Adrenal gland (tissue), 12 donors: Measurements from ENCODE around the gene OPN1MW3. TPM values are rescaled to one million over a fixed set of nuclear protein-coding genes. Genes with fewer than 3 reads are reported as not detected.

Experiments
- DNase-seq, 7 donors: peaks; one replicate each; pipeline ENCODE4 v3.0.0-alpha.2; 2019 to 2020
- H3K27ac ChIP-seq, 5 donors: fragments of 200-600 bp; sonication (generic) in 4 of 5; 1 replicate in 3 of 5; 2 replicates in 2 of 5; pipeline versions ENCODE4 v1.5.1 to v1.8.0; 2016 to 2020; ENCODE audit warnings: mild to moderate bottlenecking in 1 of 5
- H3K27me3 ChIP-seq: fragments of 200-600 bp; 2 replicates; pipeline ENCODE4 v1.8.0; 2021
- H3K36me3 ChIP-seq, 2 donors: fragments of 200-600 bp; replicated peaks in 1 of 2; 1 replicate in 1 of 2; 2 replicates in 1 of 2; pipeline versions ENCODE4 v1.5.1 to v1.8.0; 2018 to 2022
- H3K4me1 ChIP-seq, 2 donors: fragments of 200-600 bp; replicated peaks in 1 of 2; 1 replicate in 1 of 2; 2 replicates in 1 of 2; pipeline versions ENCODE4 v1.5.1 to v1.8.0; 2018 to 2021
- H3K4me3 ChIP-seq, 4 donors: fragments of 200-600 bp; sonication (generic) in 3 of 4; one replicate each; pipeline ENCODE4 v1.5.1; 2016 to 2018
- H3K9me3 ChIP-seq, 3 donors: fragments of 200-600 bp; sonication (generic) in 1 of 3; replicated peaks in 1 of 3; 1 replicate in 2 of 3; 2 replicates in 1 of 3; pipeline versions ENCODE4 v1.5.1 to v1.8.0; 2016 to 2021
- POLR2A ChIP-seq, 2 donors: fragments of 450-650 bp; IDR thresholded peaks; one replicate each; pipeline ENCODE4 v1.6.1; 2017; ENCODE audit warnings: antibody characterized with exemption in 2 of 2, mild to moderate bottlenecking in 2 of 2, moderate library complexity in 1 of 2
- WGBS, 4 donors: extraction: QIAGEN DNeasy Blood & Tissue Kit in 2 of 4; methylation state at CpG; one replicate each; pipeline versions ENCODE4 v1.1.5 to v1.1.7; 2013 to 2017; 5-methylcytosine and 5-hydroxymethylcytosine counted together
- intact Hi-C, 2 donors: fragments of 100-400 bp; cut with DNase I; formaldehyde crosslinking; loops; one replicate each; pipeline versions ENCODE4 v1.14.1 to v1.15.0; 2022 to 2023
- polyA plus RNA-seq, 3 donors: library from polyadenylated mRNA; stranded (reverse); fragments of 200-250 nt in 2 of 3; fragments of 350-450 nt in 1 of 3; fragmentation: Illumina TruSeq in 1 of 3; extraction: RNeasy Lipid Tissue Mini Kit (QIAGEN cat#74804) in 1 of 3; gene quantifications; one replicate each; pipeline ENCODE4 v1.2.3, GENCODE V29; 2013 to 2014
- total RNA-seq, 9 donors: library from RNA; depleted of rRNA in 4 of 9; stranded (reverse); fragments of >200 nt in 4 of 9; fragments of 120-200 nt in 1 of 9; fragmentation: NEBNext Ultra II Directional in 1 of 9; extraction: Animal tissue kit (Norgen Biotek cat#: 25700) in 1 of 9; gene quantifications; one replicate each; pipeline versions ENCODE4 v1.1.0 to v1.2.4, GENCODE V29; 2013 to 2023
- TF ChIP-seq, protein P1 (sequence below), 6 experiments: fragments of 450-650 bp in 4 of 6; fragments of 200-600 bp in 2 of 6; sonication (generic) in 1 of 6; IDR thresholded peaks; 1 replicate in 5 of 6; 2 replicates in 1 of 6; pipeline versions ENCODE4 v1.5.1 to v1.8.0; 2016 to 2021; ENCODE audit warnings: antibody characterized with exemption in 6 of 6, mild to moderate bottlenecking in 2 of 6, moderate library complexity in 1 of 6
- donor health status: healthy with polysubstance abuse.
- donor health status: Bipolar disorder and iron deficiency.
- donor health status: DM: yes; HTN: yes; CAD: no.
- donor health status: DM: no; HTN: no; CAD: no.
- donor health status: DM: no; HTN: no; CAD: no.
- donor health status: DM: yes; HTN: yes; CAD: no.

The OPN1MW3 gene
- total and polyA plus RNA-seq, 12 donors: not detected

DNA sequence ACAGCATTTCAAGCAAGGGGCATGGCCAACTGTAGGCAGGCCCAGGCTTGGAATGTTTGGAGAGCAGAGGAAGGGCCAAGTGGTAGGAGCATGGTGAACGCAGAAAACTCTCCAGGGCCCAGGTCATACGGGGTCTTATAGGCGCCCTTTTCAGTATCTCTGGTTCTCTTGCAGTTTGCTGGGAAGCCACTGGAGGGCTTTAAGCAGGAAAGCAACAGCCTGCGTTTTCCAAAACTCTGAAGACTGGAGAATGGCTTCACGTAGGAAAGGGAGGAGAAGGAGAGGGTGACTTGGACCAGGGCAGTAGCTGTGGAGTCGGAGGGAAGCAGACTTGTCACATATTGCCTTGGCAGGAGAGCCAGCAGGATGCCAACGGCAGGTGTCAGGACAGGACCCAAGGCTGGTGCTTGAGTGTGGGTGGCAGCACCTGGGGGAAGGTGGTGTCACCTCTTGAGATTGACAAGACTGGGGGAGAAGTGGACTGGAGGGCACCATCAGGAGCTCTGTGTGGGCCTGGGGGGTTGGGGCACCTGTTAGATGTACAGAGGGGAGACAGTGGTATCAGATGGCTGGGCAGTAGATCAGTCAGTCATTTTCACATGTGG, 60.1 kb downstream of the OPN1MW3 start:
- WGBS, 4 donors: 11 to 38% (median 22%) methylated on average over 5 to 7 of the region's 7 CpGs
- Histone ChIP-seq H3K27me3 (peaks cover 22% of the 10 kb centered on the region), H3K9me3 (no peaks in the 10 kb centered on the region), H3K4me3 (no peak overlapping the region), H3K4me1 (no peaks in the 10 kb centered on the region), H3K36me3 (no peaks in the 10 kb centered on the region), H3K27ac (no peak overlapping the region)
- intact Hi-C loops: no loop called here
- peak in 2 of 7 donors; percentile 38 to 39 for DNase-seq
- TF ChIP-seq, protein P1, sequence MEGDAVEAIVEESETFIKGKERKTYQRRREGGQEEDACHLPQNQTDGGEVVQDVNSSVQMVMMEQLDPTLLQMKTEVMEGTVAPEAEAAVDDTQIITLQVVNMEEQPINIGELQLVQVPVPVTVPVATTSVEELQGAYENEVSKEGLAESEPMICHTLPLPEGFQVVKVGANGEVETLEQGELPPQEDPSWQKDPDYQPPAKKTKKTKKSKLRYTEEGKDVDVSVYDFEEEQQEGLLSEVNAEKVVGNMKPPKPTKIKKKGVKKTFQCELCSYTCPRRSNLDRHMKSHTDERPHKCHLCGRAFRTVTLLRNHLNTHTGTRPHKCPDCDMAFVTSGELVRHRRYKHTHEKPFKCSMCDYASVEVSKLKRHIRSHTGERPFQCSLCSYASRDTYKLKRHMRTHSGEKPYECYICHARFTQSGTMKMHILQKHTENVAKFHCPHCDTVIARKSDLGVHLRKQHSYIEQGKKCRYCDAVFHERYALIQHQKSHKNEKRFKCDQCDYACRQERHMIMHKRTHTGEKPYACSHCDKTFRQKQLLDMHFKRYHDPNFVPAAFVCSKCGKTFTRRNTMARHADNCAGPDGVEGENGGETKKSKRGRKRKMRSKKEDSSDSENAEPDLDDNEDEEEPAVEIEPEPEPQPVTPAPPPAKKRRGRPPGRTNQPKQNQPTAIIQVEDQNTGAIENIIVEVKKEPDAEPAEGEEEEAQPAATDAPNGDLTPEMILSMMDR (IDR thresholded peaks at IDR 0.05): peak; percentile 17 to 51 (median 44)
- TF ChIP-seq POLR2A (IDR thresholded peaks at IDR 0.05): no peak

DNA sequence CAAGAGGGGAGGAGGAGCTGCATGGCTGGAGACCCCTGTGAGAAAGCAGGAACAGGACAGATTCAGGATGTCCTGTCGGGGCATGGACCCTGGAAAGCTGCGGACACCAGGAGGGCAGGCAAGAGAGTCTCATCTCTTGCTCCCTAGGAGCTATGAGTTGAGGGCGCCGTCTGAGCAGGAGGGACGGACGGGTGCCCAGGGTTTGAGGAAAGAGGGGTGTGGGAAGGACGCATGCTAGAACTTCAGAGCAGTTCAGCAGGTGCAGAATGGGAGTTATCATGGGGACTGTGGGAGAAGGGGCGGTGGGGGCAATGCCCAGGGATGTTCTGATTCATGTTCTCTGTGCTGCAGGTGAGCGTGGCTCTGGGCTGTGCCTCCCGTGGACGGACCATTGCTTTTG, 63.0 kb downstream of the OPN1MW3 start:
- Histone ChIP-seq H3K27me3 (peaks cover 28% of the 10 kb centered on the region), H3K36me3 (no peaks in the 10 kb centered on the region), H3K4me3 (no peak overlapping the region), H3K4me1 (no peaks in the 10 kb centered on the region), H3K9me3 (no peaks in the 10 kb centered on the region), H3K27ac (no peak overlapping the region)
- 74 to 87% (median 81%) methylated on average over 3 to 11 of the region's 11 CpGs for WGBS, 4 donors
- intact Hi-C loops: no loop called here
- DNase-seq: no peak
- TF ChIP-seq POLR2A (IDR thresholded peaks at IDR 0.05): no peak
- TF ChIP-seq, protein P1 (IDR thresholded peaks at IDR 0.05): no peak

Other genes starting within 250 kb of the OPN1MW3 start
- 100 to 1,000 TPM in 4 of 9 donors, 10 to 100 TPM in 5; 48.2 to 142 (median 98.0) TPM for gene IRAK1, start 237.7 kb upstream of the OPN1MW3 start, total RNA-seq
- 10 to 100 TPM; 36.9 to 70.1 (median 63.4) TPM for gene IRAK1, start 237.7 kb upstream of the OPN1MW3 start, polyA plus RNA-seq
- 10 to 100 TPM; 16.9 to 67.7 (median 60.2) TPM for gene MECP2, start 159.9 kb upstream of the OPN1MW3 start, total RNA-seq
- 10 to 100 TPM; 23.3 to 28.6 (median 24.5) TPM for gene MECP2, start 159.9 kb upstream of the OPN1MW3 start, polyA plus RNA-seq
- not detected for gene OPN1LW, start 113.3 kb upstream of the OPN1MW3 start, total RNA-seq
- gene OPN1LW, start 113.3 kb upstream of the OPN1MW3 start, polyA plus RNA-seq: not detected
- not detected for gene OPN1MW, start 75.0 kb upstream of the OPN1MW3 start, total RNA-seq
- gene OPN1MW, start 75.0 kb upstream of the OPN1MW3 start, polyA plus RNA-seq: not detected
- not detected for gene OPN1MW2, start 37.8 kb upstream of the OPN1MW3 start, total RNA-seq
- gene OPN1MW2, start 37.8 kb upstream of the OPN1MW3 start, polyA plus RNA-seq: not detected
- gene TEX28, start 37.5 kb downstream of the OPN1MW3 start, total RNA-seq: under 1 TPM in 1 of 9 donors, not detected in 8; 0.18 TPM
- under 1 TPM in 1 of 3 donors, not detected in 2; 0.07 TPM for gene TEX28, start 37.5 kb downstream of the OPN1MW3 start, polyA plus RNA-seq
- gene TKTL1, start 38.2 kb downstream of the OPN1MW3 start, total RNA-seq: 1 to 10 TPM in 1 of 9 donors, under 1 TPM in 4, not detected in 4; 0.16 to 1.1 (median 0.56) TPM
- gene TKTL1, start 38.2 kb downstream of the OPN1MW3 start, polyA plus RNA-seq: under 1 TPM in 1 of 3 donors, not detected in 2; 0.31 TPM
- gene FLNA, start 117.1 kb downstream of the OPN1MW3 start, total RNA-seq: 100 to 1,000 TPM in 8 of 9 donors, 10 to 100 TPM in 1; 57.0 to 979 (median 499) TPM
- 100 to 1,000 TPM; 169 to 861 (median 612) TPM for gene FLNA, start 117.1 kb downstream of the OPN1MW3 start, polyA plus RNA-seq
- gene EMD, start 121.7 kb downstream of the OPN1MW3 start, total RNA-seq: 10 to 100 TPM in 8 of 9 donors, 1 to 10 TPM in 1; 7.7 to 82.7 (median 46.5) TPM
- 10 to 100 TPM; 75.9 to 95.2 (median 79.1) TPM for gene EMD, start 121.7 kb downstream of the OPN1MW3 start, polyA plus RNA-seq
- 1,000 to 10,000 TPM in 8 of 9 donors, 100 to 1,000 TPM in 1; 626 to 5,287 (median 2,456) TPM for gene RPL10, start 140.8 kb downstream of the OPN1MW3 start, total RNA-seq
- 1,000 to 10,000 TPM; 1,725 to 3,645 (median 2,430) TPM for gene RPL10, start 140.8 kb downstream of the OPN1MW3 start, polyA plus RNA-seq
- gene DNASE1L1, start 151.7 kb downstream of the OPN1MW3 start, total RNA-seq: 100 to 1,000 TPM in 1 of 9 donors, 10 to 100 TPM in 7, 1 to 10 TPM in 1; 9.3 to 101 (median 47.8) TPM
- 10 to 100 TPM; 17.2 to 48.0 (median 42.7) TPM for gene DNASE1L1, start 151.7 kb downstream of the OPN1MW3 start, polyA plus RNA-seq
- gene TAFAZZIN, start 154.0 kb downstream of the OPN1MW3 start, total RNA-seq: 10 to 100 TPM; 15.0 to 47.1 (median 26.4) TPM
- gene TAFAZZIN, start 154.0 kb downstream of the OPN1MW3 start, polyA plus RNA-seq: 100 to 1,000 TPM in 2 of 3 donors, 1 to 10 TPM in 1; 8.6 to 142 (median 103) TPM
- 100 to 1,000 TPM in 6 of 9 donors, 10 to 100 TPM in 3; 68.8 to 170 (median 135) TPM for gene ATP6AP1, start 171.1 kb downstream of the OPN1MW3 start, total RNA-seq
- gene ATP6AP1, start 171.1 kb downstream of the OPN1MW3 start, polyA plus RNA-seq: 100 to 1,000 TPM in 1 of 3 donors, 10 to 100 TPM in 2; 55.4 to 133 (median 56.8) TPM
- gene GDI1, start 179.6 kb downstream of the OPN1MW3 start, total RNA-seq: 100 to 1,000 TPM in 8 of 9 donors, 10 to 100 TPM in 1; 85.6 to 142 (median 112) TPM
- gene GDI1, start 179.6 kb downstream of the OPN1MW3 start, polyA plus RNA-seq: 100 to 1,000 TPM; 155 to 287 (median 216) TPM
- gene FAM50A, start 186.6 kb downstream of the OPN1MW3 start, total RNA-seq: 10 to 100 TPM; 25.1 to 74.5 (median 51.1) TPM
- 100 to 1,000 TPM; 104 to 451 (median 241) TPM for gene FAM50A, start 186.6 kb downstream of the OPN1MW3 start, polyA plus RNA-seq
- 10 to 100 TPM in 7 of 9 donors, 1 to 10 TPM in 2; 2.1 to 46.3 (median 12.1) TPM for gene PLXNA3, start 200.7 kb downstream of the OPN1MW3 start, total RNA-seq
- 10 to 100 TPM; 22.3 to 83.6 (median 27.4) TPM for gene PLXNA3, start 200.7 kb downstream of the OPN1MW3 start, polyA plus RNA-seq
- gene LAGE3, start 221.7 kb downstream of the OPN1MW3 start, total RNA-seq: 100 to 1,000 TPM in 1 of 9 donors, 10 to 100 TPM in 8; 22.5 to 101 (median 52.6) TPM
- gene LAGE3, start 221.7 kb downstream of the OPN1MW3 start, polyA plus RNA-seq: 10 to 100 TPM; 11.3 to 24.0 (median 12.0) TPM
- gene UBL4A, start 229.0 kb downstream of the OPN1MW3 start, total RNA-seq: 10 to 100 TPM; 36.4 to 95.6 (median 56.3) TPM
- 10 to 100 TPM; 18.3 to 31.1 (median 23.6) TPM for gene UBL4A, start 229.0 kb downstream of the OPN1MW3 start, polyA plus RNA-seq
- gene SLC10A3, start 233.0 kb downstream of the OPN1MW3 start, total RNA-seq: 10 to 100 TPM; 19.6 to 33.4 (median 28.5) TPM
- 10 to 100 TPM in 2 of 3 donors, 1 to 10 TPM in 1; 8.7 to 24.2 (median 23.2) TPM for gene SLC10A3, start 233.0 kb downstream of the OPN1MW3 start, polyA plus RNA-seq